HG02763 (cell line): ENCODE measurements around the gene VGF.
"Not testable (repeated sequence)": the region's sequence is repeated elsewhere in the genome, so short reads cannot be mapped to it uniquely, and the experiment has no call there.

ENCODE experiments used
- ATAC-seq: cut with Tn5 transposase; IDR thresholded peaks from one replicate; pipeline ENCODE4 v1.9.1; 2021; ENCODE audit warnings: mild to moderate bottlenecking, moderate library complexity; ENCODE audit not compliant: unreplicated experiment

The VGF gene

GRCh38 chr7:101140339-101140699, 25.1 kb downstream of the VGF start:
- ATAC-seq: no peak

- ATAC-seq: peak; percentile 57
Measured at GRCh38 chr7:101138213-101138870, 27.0 kb downstream of the VGF start.

- no peak for ATAC-seq
Measured at GRCh38 chr7:101137651-101138212, 27.6 kb downstream of the VGF start.

GRCh38 chr7:101134399-101134980, 30.9 kb downstream of the VGF start:
- no peak for ATAC-seq

- ATAC-seq: no peak
Measured at GRCh38 chr7:101133621-101134398, 31.6 kb downstream of the VGF start.

- ATAC-seq: not testable (repeated sequence)
Measured at GRCh38 chr7:101132626-101133600, 32.5 kb downstream of the VGF start.

- ATAC-seq: no peak
Measured at GRCh38 chr7:101129603-101130117, 35.7 kb downstream of the VGF start.

- ATAC-seq: no peak
Measured at GRCh38 chr7:101128040-101128834, 37.1 kb downstream of the VGF start.

GRCh38 chr7:101127460-101128039, 37.8 kb downstream of the VGF start:
- ATAC-seq: no peak

- peak; percentile 39 for ATAC-seq
Measured at GRCh38 chr7:101126651-101127459, 38.5 kb downstream of the VGF start, which contains the start of gene SERPINE1. Gene SERPINE1, plus strand, starts transcription at chr7:101127104. Its CDS starts 1,290 bp downstream, at chr7:101128394.

GRCh38 chr7:101125989-101126650, 39.2 kb downstream of the VGF start:
- ATAC-seq: peak; percentile 34

- ATAC-seq: no peak
Measured at GRCh38 chr7:101124376-101125056, 40.9 kb downstream of the VGF start.

GRCh38 chr7:101123703-101124068, 41.7 kb downstream of the VGF start:
- ATAC-seq: no peak

GRCh38 chr7:101122933-101123702, 42.3 kb downstream of the VGF start:
- no peak for ATAC-seq

- ATAC-seq: no peak
Measured at GRCh38 chr7:101121991-101122932, 43.1 kb downstream of the VGF start.
